HG03175 (cell line): ENCODE results near the gene AKR1B15.
"Not testable (repeated sequence)": the region's sequence is repeated elsewhere in the genome, so short reads cannot be mapped to it uniquely, and the experiment has no call there.

ENCODE experiments used
- ATAC-seq: cut with Tn5 transposase; IDR thresholded peaks from one replicate; pipeline ENCODE4 v1.9.1; 2021; ENCODE audit warnings: mild to moderate bottlenecking, moderate library complexity; ENCODE audit not compliant: unreplicated experiment

AKR1B15 gene

GRCh38 chr7:134532180-134532953 is 16.5 kb upstream of the AKR1B15 start:
- no peak for ATAC-seq

GRCh38 chr7:134532954-134533218 is 16.0 kb upstream of the AKR1B15 start:
- no peak for ATAC-seq

GRCh38 chr7:134533288-134533771 is 15.6 kb upstream of the AKR1B15 start:
- no peak for ATAC-seq

GRCh38 chr7:134534633-134535032 is 14.3 kb upstream of the AKR1B15 start:
- no peak for ATAC-seq

GRCh38 chr7:134535272-134535918 is 13.5 kb upstream of the AKR1B15 start:
- no peak for ATAC-seq

GRCh38 chr7:134535919-134536299 is 13.0 kb upstream of the AKR1B15 start:
- ATAC-seq, result no peak

- not testable (repeated sequence) for ATAC-seq
These were observed 12.4 kb upstream of the AKR1B15 start for GRCh38 chr7:134536558-134536957.

GRCh38 chr7:134537273-134537781 is 11.6 kb upstream of the AKR1B15 start:
- not testable (repeated sequence) for ATAC-seq

- ATAC-seq, result no peak
These were observed 9.4 kb upstream of the AKR1B15 start for GRCh38 chr7:134539380-134540004.

- not testable (repeated sequence) for ATAC-seq
These were observed 7.3 kb upstream of the AKR1B15 start for GRCh38 chr7:134541501-134542194.

GRCh38 chr7:134542195-134542771 is 6.6 kb upstream of the AKR1B15 start:
- no peak for ATAC-seq

GRCh38 chr7:134545380-134545779 is 3.5 kb upstream of the AKR1B15 start:
- no peak for ATAC-seq

GRCh38 chr7:134545918-134546317 is 3.0 kb upstream of the AKR1B15 start:
- ATAC-seq, result no peak

- no peak for ATAC-seq
These were observed 2.0 kb upstream of the AKR1B15 start for GRCh38 chr7:134546955-134547354.

GRCh38 chr7:134547397-134548054 is 1.4 kb upstream of the AKR1B15 start:
- ATAC-seq, result peak; percentile 68

GRCh38 chr7:134549366-134549765 is 456 bp downstream of the AKR1B15 start:
- no peak for ATAC-seq

- ATAC-seq, result no peak
These were observed 3.2 kb downstream of the AKR1B15 start for GRCh38 chr7:134552105-134552504.

- ATAC-seq, result no peak
These were observed 5.1 kb downstream of the AKR1B15 start for GRCh38 chr7:134553976-134554375.

GRCh38 chr7:134554417-134554966 is 5.6 kb downstream of the AKR1B15 start:
- no peak for ATAC-seq

- no peak for ATAC-seq
These were observed 8.5 kb downstream of the AKR1B15 start for GRCh38 chr7:134557391-134557790.
